Right lobe of liver (tissue), 6 donors: ENCODE results near the gene LRMDA. TPM values are rescaled to one million over a fixed set of nuclear protein-coding genes. Genes with fewer than 3 reads are reported as not detected.

ENCODE experiments used
- ATAC-seq, 4 donors: fragments of 200-7000 bp; cut with Tn5 transposase; one replicate each; pipeline ENCODE4 v1.9.1; 2020; ENCODE audit warnings: mild to moderate bottlenecking in 4 of 4, moderate library complexity in 4 of 4
- DNase-seq, 3 donors: peaks; one replicate each; pipeline ENCODE4 v3.0.0-alpha.2; 2020
- H3K27ac ChIP-seq, 3 donors: fragments of 200-600 bp; one replicate each; pipeline ENCODE4 v1.8.0; 2022
- H3K27me3 ChIP-seq, 2 donors: fragments of 200-600 bp; one replicate each; pipeline ENCODE4 v1.8.0; 2022
- H3K36me3 ChIP-seq, 4 donors: fragments of 200-600 bp; sonication (generic) in 1 of 4; one replicate each; pipeline versions ENCODE4 v1.5.1 to v1.8.0; 2017 to 2022; ENCODE audit warnings: control low read depth in 1 of 4
- H3K4me1 ChIP-seq, 4 donors: fragments of 200-600 bp; sonication (generic) in 1 of 4; one replicate each; pipeline versions ENCODE4 v1.5.1 to v1.8.0; 2017 to 2022; ENCODE audit warnings: control low read depth in 1 of 4
- H3K4me3 ChIP-seq, 3 donors: fragments of 200-600 bp; one replicate each; pipeline ENCODE4 v1.8.0; 2022
- H3K9me3 ChIP-seq, 4 donors: fragments of 200-600 bp; sonication (generic) in 1 of 4; one replicate each; pipeline versions ENCODE4 v1.5.1 to v1.8.0; 2017 to 2022; ENCODE audit warnings: control low read depth in 1 of 4
- POLR2A ChIP-seq: fragments of 450-650 bp; IDR thresholded peaks from one replicate; pipeline ENCODE4 v1.6.1; 2017; ENCODE audit warnings: antibody characterized with exemption, mild to moderate bottlenecking
- WGBS: methylation state at CpG from one replicate; pipeline ENCODE4 v1.1.6; 2018; ENCODE audit warnings: low coverage, low lambda C conversion rate; ENCODE audit not compliant: insufficient coverage; ENCODE audit errors: missing lambda C conversion rate; 5-methylcytosine and 5-hydroxymethylcytosine counted together
- intact Hi-C, 2 donors: fragments of 100-400 bp; cut with DNase I; formaldehyde crosslinking; loops; one replicate each; pipeline versions ENCODE4 v1.11.2 to v1.14.1; 2022
- total RNA-seq, 6 experiments: library from RNA; depleted of rRNA in 2 of 6; stranded (reverse); fragments of >200 nt in 2 of 6; fragmentation: NEBNext Ultra II Directional in 3 of 6; extraction: Animal tissue kit (Norgen Biotek cat#: 25700) in 3 of 6; gene quantifications; one replicate each; pipeline versions ENCODE4 v1.1.0 to v1.2.4, GENCODE V29; 2016 to 2023
- TF ChIP-seq, protein P1 (sequence below), 4 donors: fragments of 200-600 bp in 3 of 4; fragments of 450-650 bp in 1 of 4; IDR thresholded peaks; one replicate each; pipeline versions ENCODE4 v1.5.1 to v1.8.0; 2016 to 2022; ENCODE audit warnings: antibody characterized with exemption in 4 of 4, mild to moderate bottlenecking in 2 of 4
- donor health status: DM: no; HTN: yes; CAD: no.
- donor health status: DM: no; HTN: no; CAD: no.
- donor health status: DM: no; HTN: no; CAD: no.
- donor health status: DM: no; HTN: yes; CAD: no.
- donor health status: DM: no; HTN: yes; CAD: no.

LRMDA gene
- total RNA-seq, 6 experiments from 2014 or later = 9.9 to 19.9 (median 16.3) TPM

- ATAC-seq = no peak
- H3K36me3 ChIP-seq = no peaks in the 10 kb centered on the region
Measured at GRCh38 chr10:75638752-75639151, 207.3 kb downstream of the LRMDA start.

GRCh38 chr10:75639736-75640135, 208.3 kb downstream of the LRMDA start:
- DNase-seq (no peak), ATAC-seq (no peak)
- 100% methylated on average over 7 of the region's 7 CpGs for WGBS
- no peaks in the 10 kb centered on the region for H3K9me3 ChIP-seq
- no peak overlapping the region for H3K4me3 ChIP-seq
- no peak overlapping the region for H3K27ac ChIP-seq
- intact Hi-C loops = no loop called here
- H3K27me3 ChIP-seq = no peaks in the 10 kb centered on the region
- H3K36me3 ChIP-seq = no peaks in the 10 kb centered on the region
- TF ChIP-seq POLR2A = no peak
- TF ChIP-seq, protein P1, sequence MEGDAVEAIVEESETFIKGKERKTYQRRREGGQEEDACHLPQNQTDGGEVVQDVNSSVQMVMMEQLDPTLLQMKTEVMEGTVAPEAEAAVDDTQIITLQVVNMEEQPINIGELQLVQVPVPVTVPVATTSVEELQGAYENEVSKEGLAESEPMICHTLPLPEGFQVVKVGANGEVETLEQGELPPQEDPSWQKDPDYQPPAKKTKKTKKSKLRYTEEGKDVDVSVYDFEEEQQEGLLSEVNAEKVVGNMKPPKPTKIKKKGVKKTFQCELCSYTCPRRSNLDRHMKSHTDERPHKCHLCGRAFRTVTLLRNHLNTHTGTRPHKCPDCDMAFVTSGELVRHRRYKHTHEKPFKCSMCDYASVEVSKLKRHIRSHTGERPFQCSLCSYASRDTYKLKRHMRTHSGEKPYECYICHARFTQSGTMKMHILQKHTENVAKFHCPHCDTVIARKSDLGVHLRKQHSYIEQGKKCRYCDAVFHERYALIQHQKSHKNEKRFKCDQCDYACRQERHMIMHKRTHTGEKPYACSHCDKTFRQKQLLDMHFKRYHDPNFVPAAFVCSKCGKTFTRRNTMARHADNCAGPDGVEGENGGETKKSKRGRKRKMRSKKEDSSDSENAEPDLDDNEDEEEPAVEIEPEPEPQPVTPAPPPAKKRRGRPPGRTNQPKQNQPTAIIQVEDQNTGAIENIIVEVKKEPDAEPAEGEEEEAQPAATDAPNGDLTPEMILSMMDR (IDR thresholded peaks at IDR 0.05) = no peak
- H3K4me1 ChIP-seq = peaks cover 0 to 11% (median 3%) of the 10 kb centered on the region in 4 donors

More at GRCh38 chr10:75638752-75639151, 207.3 kb downstream of the LRMDA start:
- H3K27me3 ChIP-seq = no peaks in the 10 kb centered on the region
- no peak overlapping the region for H3K27ac ChIP-seq
- TF ChIP-seq, protein P1 (IDR thresholded peaks at IDR 0.05) = no peak
- no peak for TF ChIP-seq POLR2A
- H3K4me3 ChIP-seq = no peak overlapping the region
- H3K4me1 ChIP-seq = peaks cover 0 to 17% (median 4%) of the 10 kb centered on the region in 4 donors
- DNase-seq = no peak
- intact Hi-C loops = no loop called here
- H3K9me3 ChIP-seq = no peaks in the 10 kb centered on the region
- WGBS = 79% methylated on average over 2 of the region's 2 CpGs

DNA sequence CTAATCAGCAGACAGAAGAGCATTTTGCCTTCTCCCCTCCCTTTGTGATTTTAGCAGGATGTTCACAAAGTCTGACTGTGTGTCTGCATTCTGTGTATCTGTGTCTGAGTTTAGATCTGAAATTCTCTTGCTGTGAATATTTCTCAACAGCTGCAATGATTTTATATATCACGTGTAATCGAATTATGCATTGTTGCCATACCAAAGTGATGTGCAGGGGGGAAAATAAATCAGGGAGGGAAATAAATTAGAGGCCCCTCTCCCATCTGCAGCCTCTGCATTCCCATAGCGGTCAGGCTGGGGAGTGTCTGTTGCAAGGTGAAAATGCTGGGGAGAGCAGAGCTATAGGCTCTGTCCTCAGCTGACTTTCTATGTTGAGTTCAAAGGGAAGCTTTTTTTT, 209.0 kb downstream of the LRMDA start:
- DNase-seq (no peak), ATAC-seq (no peak)
- WGBS = 95% methylated on average over 3 of the region's 3 CpGs
- Histone ChIP-seq H3K27ac (no peak overlapping the region), H3K9me3 (no peaks in the 10 kb centered on the region), H3K4me1 (peaks cover 0 to 5% (median 0%) of the 10 kb centered on the region in 4 donors), H3K27me3 (no peaks in the 10 kb centered on the region), H3K4me3 (no peak overlapping the region), H3K36me3 (no peaks in the 10 kb centered on the region)
- intact Hi-C loops = no loop called here
- TF ChIP-seq, protein P1 (IDR thresholded peaks at IDR 0.05) = no peak
- TF ChIP-seq POLR2A = no peak

DNA sequence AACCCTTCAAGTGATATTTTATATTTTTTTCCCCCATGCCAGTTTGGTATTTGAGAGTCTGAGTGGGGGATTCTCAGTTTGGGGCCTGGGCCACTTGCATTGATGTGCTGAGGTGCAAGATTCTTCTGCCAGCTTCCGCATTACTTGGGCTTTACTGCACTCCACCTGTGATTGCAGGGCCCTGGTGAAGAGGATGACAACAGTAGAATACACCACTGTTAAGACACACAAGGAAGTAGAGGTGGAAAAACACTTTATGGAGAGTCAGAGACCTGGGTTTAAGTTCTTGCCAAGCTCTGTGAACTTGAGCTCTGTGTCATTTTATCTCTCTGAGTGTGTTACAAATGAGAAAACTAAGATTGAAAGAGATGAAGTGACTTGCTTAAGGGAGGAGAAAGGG, 209.4 kb downstream of the LRMDA start:
- Histone ChIP-seq H3K27ac (no peak overlapping the region), H3K4me1 (peaks cover 0 to under 1% (median 0%) of the 10 kb centered on the region in 4 donors), H3K4me3 (no peak overlapping the region), H3K36me3 (no peaks in the 10 kb centered on the region), H3K27me3 (no peaks in the 10 kb centered on the region), H3K9me3 (no peaks in the 10 kb centered on the region)
- peak in 1 of 4 donors; percentile 76 for ATAC-seq
- TF ChIP-seq POLR2A = no peak
- TF ChIP-seq, protein P1 (IDR thresholded peaks at IDR 0.05) = no peak
- WGBS = 100% methylated on average over 1 of the region's 1 CpG
- no peak for DNase-seq
- intact Hi-C loops = no loop called here

DNA sequence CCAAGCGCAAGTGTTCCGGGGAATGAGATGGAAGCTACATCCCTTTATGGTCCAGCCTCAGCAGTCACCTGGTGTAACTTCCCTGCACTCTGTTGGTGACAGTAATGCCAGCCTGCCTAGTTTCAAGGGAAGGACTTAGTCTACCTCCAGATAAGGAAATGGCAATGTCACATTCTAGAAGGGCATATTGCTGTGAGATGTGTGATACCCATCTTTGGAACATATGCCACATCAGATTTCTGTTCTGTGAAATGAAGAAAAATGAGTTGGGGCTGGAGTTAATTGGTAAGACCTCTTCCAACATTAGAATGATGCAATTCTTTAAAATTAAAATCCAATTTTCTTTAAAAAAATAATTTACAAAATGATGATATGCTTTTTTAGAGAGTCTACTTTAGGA, 212.0 kb downstream of the LRMDA start:
- Histone ChIP-seq H3K36me3 (no peaks in the 10 kb centered on the region), H3K27ac (no peak overlapping the region), H3K9me3 (no peaks in the 10 kb centered on the region), H3K4me3 (no peak overlapping the region), H3K4me1 (peaks cover 0 to 4% (median under 1%) of the 10 kb centered on the region in 4 donors), H3K27me3 (no peaks in the 10 kb centered on the region)
- DNase-seq = no peak
- ATAC-seq = no peak
- no peak for TF ChIP-seq POLR2A
- TF ChIP-seq, protein P1 (IDR thresholded peaks at IDR 0.05) = no peak
- intact Hi-C loops = no loop called here
- 95% methylated on average over 2 of the region's 2 CpGs for WGBS
